GM13976 (cell line): ENCODE data around the gene CUL7.

Source experiments
- DNase-seq: peaks from one replicate; pipeline ENCODE4 v3.0.0; 2012; ENCODE audit warnings: low spot score
- CTCF ChIP-seq: IDR thresholded peaks from 2 replicates; pipeline ENCODE4 v1.5.1; 2012; ENCODE audit warnings: borderline replicate concordance, mild to moderate bottlenecking; ENCODE audit not compliant: insufficient read depth; ENCODE audit errors: extremely low read depth, missing control alignments, control extremely low read depth
- in situ Hi-C: fragments of 300-500 bp; cut with MboI; formaldehyde crosslinking; loops from one replicate; pipeline ENCODE4 v1.12.0; 2022; ENCODE audit warnings: low sequenced_read_pairs, mixed read lengths, inconsistent platforms; ENCODE audit not compliant: unreplicated experiment

Gene CUL7

GRCh38 chr6:43016943-43017334 is 36.7 kb downstream of the CUL7 start:
- DNase-seq: no peak
- no peak for TF ChIP-seq CTCF
- in situ Hi-C loops: no loop called here

DNA sequence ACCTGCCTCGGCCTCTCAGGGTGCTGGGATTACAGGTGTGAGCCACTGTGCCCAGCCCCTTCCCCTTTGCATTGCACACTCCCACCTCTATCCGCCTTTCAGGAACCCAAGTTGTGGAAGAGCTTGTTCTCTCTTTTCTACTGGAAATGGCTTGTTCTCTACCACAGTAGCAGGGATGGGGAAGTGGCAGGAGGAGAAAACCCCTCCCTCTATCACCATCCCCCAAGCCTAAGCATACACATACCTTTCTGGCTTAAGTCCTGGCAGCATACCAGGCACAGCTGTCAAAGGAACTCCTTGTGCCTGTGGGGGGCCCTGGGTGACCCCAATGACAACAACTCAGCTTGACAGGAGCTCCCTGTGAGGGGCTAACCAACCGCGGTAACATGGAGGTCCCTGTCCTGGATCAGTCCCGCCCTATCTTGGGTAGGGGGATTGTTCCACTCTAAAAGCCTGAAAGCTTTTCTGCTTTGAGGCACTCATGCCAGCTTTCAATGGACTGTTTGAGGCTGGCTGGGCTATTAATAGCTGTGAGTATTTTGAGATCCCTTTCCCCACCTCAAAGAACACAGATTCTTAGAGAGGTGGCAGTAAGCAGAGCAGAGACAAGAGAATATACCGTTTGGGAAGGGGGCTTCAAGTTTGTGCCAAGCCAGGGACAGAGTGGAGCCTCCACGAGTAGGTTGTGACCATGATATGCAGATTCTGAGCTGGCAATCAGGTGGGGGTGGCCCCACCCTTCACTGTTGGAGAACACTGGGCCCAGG is 37.3 kb downstream of the CUL7 start:
- no peak for TF ChIP-seq CTCF
- DNase-seq: no peak
- in situ Hi-C loops: no loop called here

DNA sequence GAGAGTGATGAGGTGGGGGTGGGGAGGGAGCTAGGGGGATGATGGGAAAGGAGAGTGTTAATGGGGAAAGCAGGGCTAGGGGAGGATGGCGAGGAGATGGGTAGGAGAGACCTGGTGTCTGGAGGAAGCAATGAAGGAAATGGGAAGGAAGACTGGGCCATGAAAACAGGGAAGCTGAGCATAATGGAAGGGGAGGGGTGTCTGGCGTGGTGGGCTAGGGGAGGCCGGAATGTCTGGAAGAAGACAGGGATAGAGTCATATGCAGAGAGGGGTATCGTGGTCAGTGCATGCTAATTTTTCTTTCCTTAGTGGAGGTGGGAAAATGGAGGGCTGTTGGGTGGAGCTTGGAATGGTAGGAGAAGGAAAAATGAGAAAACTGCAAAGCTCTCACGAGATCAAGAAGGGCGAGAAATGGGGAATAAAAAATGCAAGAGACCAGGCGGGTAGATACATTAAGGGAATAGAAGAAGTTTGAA is 39.2 kb downstream of the CUL7 start:
- no peak for TF ChIP-seq CTCF
- in situ Hi-C loops: no loop called here
- DNase-seq: no peak

- TF ChIP-seq CTCF: no peak
- in situ Hi-C loops: no loop called here
- DNase-seq: peak; percentile 99
These were observed 39.7 kb downstream of the CUL7 start, which contains the start of the genes KLHDC3 and MEA1 for GRCh38 chr6:43013843-43014433. Gene KLHDC3, plus strand, starts transcription at chr6:43014249. Its CDS starts 2,944 bp downstream, at chr6:43017193. Gene MEA1, minus strand, starts transcription at chr6:43013946. Its CDS starts 133 bp downstream, at chr6:43013813.

DNA sequence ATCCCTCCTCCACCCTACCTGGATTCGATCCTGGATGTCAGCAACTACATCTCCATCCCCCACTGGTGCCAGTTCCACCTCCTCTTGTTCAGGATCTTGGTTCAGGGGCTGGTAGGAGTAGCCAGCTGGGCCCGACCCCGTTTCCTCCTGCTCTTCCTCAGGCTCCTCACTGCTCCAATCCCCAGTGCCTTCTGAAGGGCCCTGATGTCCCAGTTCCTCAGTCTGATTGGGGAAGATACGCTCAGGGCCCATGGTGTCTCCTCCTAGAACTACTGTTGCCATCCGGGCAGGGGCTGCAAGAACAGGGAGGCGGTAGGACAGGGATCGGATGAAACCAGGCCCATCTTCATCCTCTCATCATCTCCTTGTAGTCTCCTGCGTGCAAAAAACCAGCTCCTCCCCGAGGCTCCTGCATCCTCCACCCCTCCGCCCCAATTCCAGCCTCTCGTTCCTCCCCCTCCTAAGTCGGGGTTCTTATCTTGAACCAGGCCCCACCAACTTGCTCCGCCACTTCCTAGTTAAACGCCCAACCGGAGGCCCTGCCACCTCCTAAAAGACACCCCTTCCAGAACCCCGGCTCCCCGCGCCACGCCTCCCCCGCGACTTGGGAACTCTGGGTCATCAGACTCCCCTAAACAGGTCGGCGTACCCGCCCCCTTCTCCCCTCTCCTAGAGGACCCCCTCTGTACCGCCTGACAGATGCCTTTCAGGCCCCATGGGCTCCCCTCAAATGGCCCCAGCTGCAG is 40.4 kb downstream of the CUL7 start:
- in situ Hi-C loops: no loop called here
- TF ChIP-seq CTCF: no peak
- DNase-seq: no peak

DNA sequence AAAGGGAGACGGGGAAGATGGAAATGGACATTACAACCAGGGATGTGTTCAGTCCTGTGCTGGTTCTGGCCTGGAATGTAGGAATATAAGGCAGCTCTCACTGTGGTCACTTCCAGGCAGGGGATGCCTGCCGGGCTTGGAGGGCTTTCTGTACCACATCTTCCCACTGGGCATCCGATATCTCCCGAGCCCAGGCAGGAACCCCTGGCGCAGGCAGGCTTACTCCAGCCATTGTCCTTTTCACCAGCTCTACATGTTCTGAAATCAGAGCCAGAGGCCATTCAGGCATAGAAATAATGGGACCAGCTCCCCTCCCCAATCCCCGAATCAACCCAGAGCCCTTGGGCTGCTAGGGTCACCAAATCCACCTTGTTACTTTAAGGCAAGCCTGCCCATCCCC is 41.3 kb downstream of the CUL7 start:
- DNase-seq: no peak
- in situ Hi-C loops: no loop called here
- no peak for TF ChIP-seq CTCF
